GM12891 (cell line): ENCODE results near the gene RAP2C.
"Not testable (repeated sequence)": the region's sequence is repeated elsewhere in the genome, so short reads cannot be mapped to it uniquely, and the experiment has no call there.

Source experiments
- POLR2A ChIP-seq: IDR thresholded peaks from 2 replicates; pipeline ENCODE4 v1.6.1; 2011; ENCODE audit warnings: low read depth, low read length, control low read depth
- POLR2AphosphoS5 ChIP-seq: IDR thresholded peaks from 2 replicates; pipeline ENCODE4 v1.6.1; 2011; ENCODE audit warnings: low read depth, low read length, control low read depth
- SPI1 ChIP-seq: IDR thresholded peaks from 2 replicates; pipeline ENCODE4 v1.6.1; 2011; ENCODE audit warnings: low read depth, low read length, control low read depth
- TAF1 ChIP-seq: IDR thresholded peaks from 2 replicates; pipeline ENCODE4 v1.6.1; 2011; ENCODE audit warnings: low read depth, low read length, control low read depth

- not testable (repeated sequence) for TF ChIP-seq POLR2AphosphoS5, TAF1, POLR2A, SPI1
These were observed 56.2 kb downstream of the RAP2C start for GRCh38 chrX:132163094-132163493.
